Suprapubic skin (tissue), 3 donors: ENCODE data around the gene WDR37.

ENCODE experiments used
- CTCF ChIP-seq, 2 donors: fragments of 200-600 bp in 1 of 2; fragments of 450-650 bp in 1 of 2; sonication (generic) in 1 of 2; IDR thresholded peaks; one replicate each; pipeline ENCODE4 v1.5.1; 2016 to 2019; ENCODE audit warnings: antibody characterized with exemption in 2 of 2, mild to moderate bottlenecking in 1 of 2, moderate library complexity in 1 of 2
- POLR2A ChIP-seq, 2 donors: fragments of 450-650 bp; IDR thresholded peaks; one replicate each; pipeline ENCODE4 v1.6.1; 2017; ENCODE audit warnings: antibody characterized with exemption in 2 of 2, mild to moderate bottlenecking in 2 of 2, moderate library complexity in 2 of 2

GRCh38 chr10:1117651-1118050 is 61.5 kb downstream of the WDR37 start:
- TF ChIP-seq CTCF (IDR thresholded peaks at IDR 0.05) (no peak), POLR2A (IDR thresholded peaks at IDR 0.05) (no peak)
